GM12801 (cell line): Measurements from ENCODE around the gene YAP1.

Experiments used
- CTCF ChIP-seq: IDR thresholded peaks from one replicate; pipeline ENCODE4 v1.5.1; 2011; ENCODE audit warnings: control low read depth; ENCODE audit not compliant: insufficient read length; ENCODE audit errors: extremely low read depth

Gene YAP1

GRCh38 chr11:102184269-102184987 lies 74.2 kb downstream of the YAP1 start:
- no peak for TF ChIP-seq CTCF

- no peak for TF ChIP-seq CTCF
Measured at GRCh38 chr11:102186551-102187191, 76.4 kb downstream of the YAP1 start.

GRCh38 chr11:102187416-102188151 lies 77.3 kb downstream of the YAP1 start:
- no peak for TF ChIP-seq CTCF

- TF ChIP-seq CTCF = no peak
Measured at GRCh38 chr11:102188488-102188887, 78.2 kb downstream of the YAP1 start.

GRCh38 chr11:102191832-102192231 lies 81.6 kb downstream of the YAP1 start:
- TF ChIP-seq CTCF = no peak

GRCh38 chr11:102192349-102193066 lies 82.3 kb downstream of the YAP1 start:
- TF ChIP-seq CTCF = no peak

GRCh38 chr11:102194257-102194656 lies 84.0 kb downstream of the YAP1 start:
- no peak for TF ChIP-seq CTCF
